HG02884 (cell line): ENCODE data around the gene SNX27.
"Not testable (repeated sequence)": the region's sequence is repeated elsewhere in the genome, so short reads cannot be mapped to it uniquely, and the experiment has no call there.

ENCODE experiments used
- ATAC-seq: cut with Tn5 transposase; IDR thresholded peaks from one replicate; pipeline ENCODE4 v1.9.1; 2021; ENCODE audit warnings: mild to moderate bottlenecking, moderate library complexity; ENCODE audit not compliant: unreplicated experiment

SNX27 gene

DNA sequence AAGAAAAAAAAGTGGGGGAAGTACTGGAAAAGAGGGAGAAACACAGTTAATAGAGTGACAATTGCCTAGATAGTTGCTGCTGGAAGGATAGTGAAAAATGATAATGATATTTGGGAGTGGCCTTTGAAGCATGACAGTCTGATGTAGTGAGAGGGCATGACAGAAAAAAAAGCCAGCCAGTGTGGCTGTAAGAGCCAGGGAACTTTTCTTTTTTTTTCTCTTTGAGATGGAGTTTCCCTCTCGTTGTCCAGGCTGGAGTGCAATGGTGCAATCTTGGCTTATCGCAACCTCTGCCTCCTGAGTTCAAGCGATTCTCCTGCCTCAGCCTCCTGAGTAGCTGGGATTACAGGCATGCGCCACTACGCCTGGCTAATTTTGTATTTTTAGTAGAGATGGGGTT lies 9.3 kb upstream of the SNX27 start:
- not testable (repeated sequence) for ATAC-seq

DNA sequence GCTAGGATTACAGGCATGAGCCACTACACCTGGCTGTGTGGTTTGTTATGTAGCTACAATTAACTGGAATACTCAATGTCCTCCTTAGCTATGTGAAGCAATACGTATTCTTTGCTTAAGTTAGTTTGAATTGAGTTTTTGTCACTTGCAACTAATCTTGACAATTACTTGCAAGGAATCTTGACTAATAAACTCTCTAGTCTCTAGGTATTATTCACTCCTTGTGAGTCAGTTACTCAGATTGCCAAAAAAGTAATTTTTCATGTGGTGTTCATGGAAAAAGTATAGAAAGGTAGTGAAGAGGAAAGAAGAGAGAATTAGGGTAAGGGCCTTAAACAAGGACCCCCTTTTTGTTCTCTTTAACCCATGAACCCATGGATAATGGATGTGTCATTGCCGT lies 7.6 kb upstream of the SNX27 start:
- no peak for ATAC-seq

DNA sequence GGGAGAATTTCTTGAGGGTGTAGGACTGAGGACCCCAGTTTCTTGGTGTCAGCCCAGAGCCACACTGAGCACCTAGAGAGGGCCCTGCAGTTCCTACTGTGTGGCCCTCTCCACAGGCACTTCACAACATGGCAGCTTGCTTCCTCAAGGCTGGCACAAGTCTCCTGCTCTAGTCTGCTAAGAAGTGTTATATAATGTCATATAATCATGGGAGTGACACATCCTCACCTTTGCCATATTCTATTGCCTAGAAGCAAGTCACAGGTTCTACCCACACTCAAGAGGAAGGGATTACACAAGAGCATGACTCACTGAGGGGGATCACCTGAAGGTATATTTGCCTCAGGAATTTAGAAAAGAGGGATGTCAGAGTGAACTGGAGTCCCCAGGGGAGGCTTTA lies 5.5 kb upstream of the SNX27 start:
- ATAC-seq, result no peak

DNA sequence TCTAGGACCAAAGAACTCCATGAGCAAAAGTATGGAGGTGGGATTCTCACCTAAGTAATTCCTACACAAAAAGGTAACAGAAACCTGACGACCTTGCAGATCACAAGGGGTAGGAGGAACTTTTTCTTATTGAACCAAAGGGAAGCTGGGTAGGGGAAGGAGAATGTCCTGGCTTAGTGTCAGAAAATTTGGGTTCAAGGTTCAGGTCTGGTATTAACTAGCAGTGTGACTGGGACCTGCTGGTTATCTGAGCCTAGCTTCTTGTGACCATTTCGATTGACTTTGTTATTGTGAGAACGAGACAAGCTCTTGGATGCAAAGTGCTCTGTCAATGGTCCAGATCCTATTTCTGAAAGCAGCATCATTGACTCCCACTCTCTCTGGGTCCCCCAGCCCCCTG lies 5.0 kb upstream of the SNX27 start:
- ATAC-seq, result no peak

GRCh38 chr1:151610142-151610541 lies 1.7 kb upstream of the SNX27 start:
- no peak for ATAC-seq

GRCh38 chr1:151611288-151611790 lies 511 bp upstream of the SNX27 start:
- ATAC-seq, result no peak

DNA sequence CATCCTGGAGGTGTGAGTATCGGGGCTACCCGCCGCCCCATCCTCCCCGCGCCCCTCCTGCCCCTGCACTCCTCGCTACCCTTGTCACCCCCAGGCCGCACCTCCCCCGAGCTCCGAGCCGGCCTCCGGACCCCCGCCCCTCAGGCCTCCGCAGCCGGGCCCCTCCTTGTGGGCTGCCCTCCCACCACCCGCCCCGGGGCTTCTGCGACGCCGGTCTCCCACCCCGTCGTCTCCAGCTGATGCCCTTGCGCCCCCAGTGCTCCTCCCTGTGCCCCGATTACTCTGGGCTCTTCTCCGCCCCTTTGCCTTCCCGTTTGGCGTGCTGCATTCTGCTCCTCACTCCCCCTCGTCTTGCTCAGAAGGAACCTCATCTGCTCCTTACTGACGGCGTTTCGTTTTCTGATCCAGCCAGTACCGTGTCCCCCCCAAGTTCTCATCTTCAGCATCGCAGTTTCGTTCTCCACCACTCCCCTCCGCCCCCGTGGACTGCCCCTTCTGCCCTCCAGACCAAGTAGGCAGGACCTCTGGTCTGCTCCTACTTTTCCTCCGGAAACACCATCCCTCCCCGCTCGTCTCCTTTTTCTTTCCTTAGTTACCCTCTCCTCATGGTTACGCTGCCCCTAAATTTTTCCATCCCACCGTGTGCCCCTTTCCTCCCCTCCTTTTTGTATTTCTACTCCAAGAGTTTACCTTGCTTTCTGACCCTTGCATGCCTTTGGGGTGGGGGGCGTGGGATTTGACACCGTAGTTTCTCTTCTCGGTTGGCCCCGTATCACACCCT lies 841 bp downstream of the SNX27 start:
- ATAC-seq, result no peak

- no peak for ATAC-seq
Measured at GRCh38 chr1:151613282-151613780, 1.5 kb downstream of the SNX27 start.

- no peak for ATAC-seq
Measured at GRCh38 chr1:151615711-151616504, 4.1 kb downstream of the SNX27 start.

- ATAC-seq, result no peak
Measured at GRCh38 chr1:151616505-151616849, 4.6 kb downstream of the SNX27 start.

DNA sequence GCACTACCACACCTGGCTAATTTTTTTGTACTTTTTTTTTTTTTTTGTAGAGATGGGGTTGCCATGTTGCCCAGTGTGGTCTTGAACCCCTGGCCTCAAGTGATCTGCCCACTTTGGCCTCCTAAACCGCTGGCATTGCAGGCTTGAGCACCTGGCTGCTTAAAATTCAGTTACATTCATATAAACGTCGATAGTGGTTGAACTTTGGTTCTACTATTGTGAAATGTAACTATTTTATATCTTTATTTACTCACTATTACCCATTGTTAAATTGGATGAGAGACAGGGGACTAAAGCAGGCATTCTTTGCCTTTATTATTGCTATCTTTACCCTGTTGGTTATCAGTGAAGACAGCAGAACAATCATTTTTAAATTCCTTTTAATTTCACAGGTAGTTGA lies 6.2 kb downstream of the SNX27 start:
- no peak for ATAC-seq

- ATAC-seq, result no peak
Measured at GRCh38 chr1:151618470-151618869, 6.6 kb downstream of the SNX27 start.

GRCh38 chr1:151618996-151619395 lies 7.1 kb downstream of the SNX27 start:
- ATAC-seq, result not testable (repeated sequence)

DNA sequence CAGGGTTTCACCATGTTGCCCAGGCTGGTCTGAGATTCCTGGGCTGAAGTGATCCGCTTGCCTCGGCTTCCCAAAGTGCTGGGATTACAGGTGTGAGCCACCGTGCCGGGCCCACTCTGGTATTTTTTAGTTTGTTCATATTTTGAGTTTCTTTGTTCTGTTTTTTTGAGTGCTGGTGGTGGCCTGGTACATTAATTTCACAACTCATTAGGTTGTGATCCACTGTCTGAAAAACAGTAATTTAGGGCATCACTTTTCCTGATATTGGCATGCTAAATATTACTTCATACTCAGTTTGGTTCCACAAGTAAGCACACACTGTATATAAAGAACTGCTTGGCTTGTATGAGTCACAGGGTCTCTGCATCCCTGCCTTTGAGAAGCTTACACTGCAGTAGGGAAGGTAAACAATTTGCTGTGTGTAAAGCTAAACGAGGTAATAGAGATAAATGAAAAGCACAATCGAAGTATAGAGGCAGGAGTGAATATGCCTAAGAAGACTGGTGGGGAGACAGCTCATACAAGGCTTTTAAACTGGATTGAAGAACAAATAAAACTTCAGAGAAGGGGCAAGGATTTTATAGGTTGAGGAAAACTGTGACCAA lies 7.7 kb downstream of the SNX27 start:
- ATAC-seq, result no peak

- ATAC-seq, result no peak
Measured at GRCh38 chr1:151620286-151620685, 8.4 kb downstream of the SNX27 start.

- ATAC-seq, result no peak
Measured at GRCh38 chr1:151621351-151621750, 9.5 kb downstream of the SNX27 start.

GRCh38 chr1:151624783-151625182 lies 12.9 kb downstream of the SNX27 start:
- ATAC-seq, result no peak

GRCh38 chr1:151626740-151627334 lies 15.0 kb downstream of the SNX27 start:
- ATAC-seq, result no peak

GRCh38 chr1:151629278-151629677 lies 17.4 kb downstream of the SNX27 start:
- ATAC-seq, result no peak

GRCh38 chr1:151635479-151636072 lies 23.7 kb downstream of the SNX27 start:
- no peak for ATAC-seq
